Activated naive CD8-positive, alpha-beta T cell treated with anti-CD3 and anti-CD28 coated beads for 36 hours (primary cell): ENCODE data around the gene SWAP70. TPM values are rescaled to one million over a fixed set of nuclear protein-coding genes. Genes with fewer than 3 reads are reported as not detected.

Experiments used
- DNase-seq: peaks from one replicate; pipeline ENCODE4 v3.0.0; 2021
- H3K27ac Mint-ChIP-seq: one replicate; pipeline ENCODE4 v1.8.0; 2022; ENCODE audit warnings: mild to moderate bottlenecking, moderate library complexity, mixed read lengths
- H3K27me3 Mint-ChIP-seq: one replicate; pipeline ENCODE4 v1.8.0; 2022; ENCODE audit warnings: mild to moderate bottlenecking, mixed read lengths
- H3K36me3 Mint-ChIP-seq: one replicate; pipeline ENCODE4 v1.8.0; 2021; ENCODE audit warnings: mild to moderate bottlenecking, mixed read lengths
- H3K4me1 Mint-ChIP-seq: one replicate; pipeline ENCODE4 v1.8.0; 2021; ENCODE audit warnings: mixed read lengths
- H3K4me3 Mint-ChIP-seq: one replicate; pipeline ENCODE4 v1.8.0; 2022; ENCODE audit warnings: mild to moderate bottlenecking, moderate library complexity, mixed read lengths
- H3K9me3 Mint-ChIP-seq: one replicate; pipeline ENCODE4 v1.8.0; 2022; ENCODE audit warnings: mixed read lengths
- total RNA-seq, 2 experiments: library from RNA; stranded (reverse); gene quantifications; one replicate each; pipeline ENCODE4 v1.2.3, GENCODE V29; 2021

Gene SWAP70
- total RNA-seq, 2 experiments from 2014 or later: 10.0 to 10.9 TPM

DNA sequence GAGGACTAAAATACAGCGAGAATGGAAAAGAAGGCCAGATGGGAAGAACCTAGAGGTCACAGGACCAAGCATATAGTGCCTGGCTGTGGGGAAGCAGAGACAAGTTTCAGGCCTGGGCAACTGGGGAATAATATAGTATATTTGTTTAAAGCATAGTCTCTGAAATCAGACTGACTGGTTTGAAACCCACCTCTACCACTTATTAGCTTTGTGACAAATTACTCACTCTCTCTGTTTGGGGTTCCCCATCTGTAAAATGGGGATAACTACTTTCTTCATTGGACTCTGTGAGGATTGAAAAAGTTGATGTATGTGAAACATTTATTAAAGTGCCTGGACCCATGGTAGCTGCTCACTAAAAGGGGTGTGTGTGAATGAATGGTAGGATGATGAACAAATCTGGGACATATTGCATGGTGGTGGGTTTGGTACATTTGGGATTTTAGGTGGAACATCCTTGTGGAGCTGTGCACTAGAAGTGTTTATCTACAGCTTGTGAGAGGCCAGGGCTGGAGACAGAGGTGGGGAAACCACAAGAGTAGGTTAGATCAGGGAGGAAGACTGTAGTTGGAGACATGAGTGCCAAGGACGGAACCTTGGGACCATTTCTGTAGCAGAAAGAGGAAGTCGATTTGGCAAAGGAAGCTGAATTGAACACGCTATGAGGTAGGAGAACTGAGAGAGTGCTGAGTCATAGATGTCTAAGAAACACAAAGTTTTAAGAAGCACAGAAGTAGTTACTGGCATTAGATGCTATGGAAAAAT lies 52.6 kb downstream of the SWAP70 start:
- Mint-ChIP-seq H3K4me3 (no peak overlapping the region), H3K4me1 (peaks cover 20% of the 10 kb centered on the region), H3K27me3 (no peaks in the 10 kb centered on the region), H3K36me3 (peaks cover 21% of the 10 kb centered on the region), H3K9me3 (peaks cover 7% of the 10 kb centered on the region), H3K27ac (peak overlapping the region; percentile 25)
- DNase-seq: no peak

DNA sequence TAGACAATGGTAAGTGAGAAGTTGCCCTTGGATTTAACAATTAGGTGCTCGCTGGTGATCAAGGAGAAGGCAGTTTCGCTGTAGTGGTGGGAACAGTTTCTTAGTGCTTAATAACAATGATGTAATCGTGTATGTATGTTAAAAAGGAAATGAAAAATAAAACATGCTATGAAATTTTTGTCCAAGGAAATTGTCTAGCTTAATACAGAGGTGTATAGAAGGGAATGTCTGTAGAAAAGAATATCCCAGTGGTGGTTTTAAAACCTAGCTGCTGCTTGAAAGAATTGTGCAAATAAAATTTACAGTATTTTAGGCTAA lies 53.1 kb downstream of the SWAP70 start:
- peaks cover 20% of the 10 kb centered on the region for H3K4me1 Mint-ChIP-seq
- no peaks in the 10 kb centered on the region for H3K27me3 Mint-ChIP-seq
- H3K9me3 Mint-ChIP-seq: peaks cover 7% of the 10 kb centered on the region
- no peak for DNase-seq
- H3K36me3 Mint-ChIP-seq: peaks cover 21% of the 10 kb centered on the region
- H3K4me3 Mint-ChIP-seq: no peak overlapping the region
- peak overlapping the region; percentile 25 for H3K27ac Mint-ChIP-seq

GRCh38 chr11:9717719-9718118 lies 53.8 kb downstream of the SWAP70 start:
- Mint-ChIP-seq H3K4me3 (no peak overlapping the region), H3K27ac (no peak overlapping the region), H3K9me3 (peaks cover 7% of the 10 kb centered on the region), H3K4me1 (peaks cover 20% of the 10 kb centered on the region), H3K36me3 (peaks cover 21% of the 10 kb centered on the region), H3K27me3 (no peaks in the 10 kb centered on the region)
- DNase-seq: no peak

DNA sequence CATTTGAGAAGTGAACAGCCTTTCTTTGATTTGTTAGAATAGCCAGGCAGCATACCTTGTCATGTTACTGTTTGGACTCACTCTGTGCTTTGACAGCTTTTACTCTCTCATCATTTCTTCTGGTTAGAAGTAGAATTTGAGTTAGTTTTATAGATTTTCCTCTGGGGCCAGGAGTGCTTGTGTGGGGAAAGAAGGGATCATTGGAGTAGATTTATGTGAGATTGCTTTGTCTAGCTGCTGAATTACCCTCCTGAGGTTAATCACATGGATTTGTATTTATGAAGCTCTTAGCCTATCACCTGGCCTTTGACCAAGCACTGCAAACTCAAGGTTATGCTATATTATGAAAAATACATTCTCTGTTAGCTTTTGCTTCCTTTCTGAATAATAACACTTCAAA lies 54.3 kb downstream of the SWAP70 start:
- no peak for DNase-seq
- Mint-ChIP-seq H3K36me3 (peaks cover 21% of the 10 kb centered on the region), H3K9me3 (peaks cover 7% of the 10 kb centered on the region), H3K4me3 (no peak overlapping the region), H3K27me3 (no peaks in the 10 kb centered on the region), H3K27ac (no peak overlapping the region), H3K4me1 (peaks cover 20% of the 10 kb centered on the region)

DNA sequence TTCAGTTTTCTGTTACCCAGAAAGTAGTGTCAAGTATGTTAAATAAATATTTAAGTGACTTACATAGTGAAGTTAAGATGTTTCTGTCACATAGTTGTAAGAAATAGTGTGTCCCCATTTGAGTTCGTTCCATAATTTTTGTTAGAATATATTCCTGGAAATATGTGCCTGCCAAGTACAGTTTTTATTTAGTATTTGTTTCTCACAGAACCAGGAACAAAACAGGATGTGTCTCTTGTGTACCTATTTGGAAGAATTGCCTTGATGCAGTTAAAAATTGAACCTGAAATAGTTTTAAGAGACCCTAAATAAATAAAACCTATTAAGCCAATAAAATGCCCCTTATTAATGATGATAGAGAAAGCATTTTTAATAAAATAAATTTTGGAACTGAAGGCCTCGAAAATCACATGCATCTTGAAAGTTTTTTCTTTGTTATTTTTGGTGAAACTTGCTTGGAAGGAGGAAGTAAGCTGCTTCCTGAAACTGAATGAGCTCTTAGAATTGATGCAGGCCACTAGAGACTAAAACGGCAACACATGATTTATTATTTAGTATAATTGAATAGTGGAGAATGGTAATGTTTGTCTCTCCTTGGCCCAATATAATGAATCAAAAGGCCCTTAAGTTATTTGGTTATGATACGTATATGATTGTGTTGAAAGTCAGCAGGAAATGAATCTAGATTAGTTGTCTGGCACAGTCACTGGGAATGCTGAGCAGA lies 55.9 kb downstream of the SWAP70 start:
- H3K27ac Mint-ChIP-seq: peak overlapping the region; percentile 14

DNA sequence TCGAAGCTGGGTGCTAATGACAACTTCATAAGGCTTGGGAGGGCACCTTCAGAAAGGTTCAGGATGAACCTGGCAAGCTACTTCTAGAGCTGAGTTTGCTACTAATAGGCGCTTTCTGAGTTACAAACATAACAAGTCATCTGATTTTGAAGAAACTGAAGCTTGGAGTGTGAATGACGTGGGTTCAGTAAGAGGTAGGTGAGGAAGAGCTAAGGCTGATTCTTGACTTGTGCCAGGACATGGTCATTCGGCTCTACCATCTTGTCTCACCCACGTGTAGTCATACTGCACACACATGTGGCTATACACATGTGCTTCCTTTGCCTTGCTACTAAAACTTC lies 56.4 kb downstream of the SWAP70 start:
- H3K27me3 Mint-ChIP-seq: no peaks in the 10 kb centered on the region
- peaks cover 5% of the 10 kb centered on the region for H3K9me3 Mint-ChIP-seq
- H3K4me1 Mint-ChIP-seq: peaks cover 20% of the 10 kb centered on the region
- no peak for DNase-seq
- H3K4me3 Mint-ChIP-seq: no peak overlapping the region
- H3K27ac Mint-ChIP-seq: peak overlapping the region; percentile 14
- H3K36me3 Mint-ChIP-seq: peaks cover 18% of the 10 kb centered on the region

More for the DNA sequence above, 55.9 kb downstream of the SWAP70 start:
- Mint-ChIP-seq H3K36me3 (peaks cover 18% of the 10 kb centered on the region), H3K9me3 (peaks cover 5% of the 10 kb centered on the region), H3K27me3 (no peaks in the 10 kb centered on the region), H3K4me1 (peaks cover 20% of the 10 kb centered on the region), H3K4me3 (no peak overlapping the region)
- DNase-seq: no peak

DNA sequence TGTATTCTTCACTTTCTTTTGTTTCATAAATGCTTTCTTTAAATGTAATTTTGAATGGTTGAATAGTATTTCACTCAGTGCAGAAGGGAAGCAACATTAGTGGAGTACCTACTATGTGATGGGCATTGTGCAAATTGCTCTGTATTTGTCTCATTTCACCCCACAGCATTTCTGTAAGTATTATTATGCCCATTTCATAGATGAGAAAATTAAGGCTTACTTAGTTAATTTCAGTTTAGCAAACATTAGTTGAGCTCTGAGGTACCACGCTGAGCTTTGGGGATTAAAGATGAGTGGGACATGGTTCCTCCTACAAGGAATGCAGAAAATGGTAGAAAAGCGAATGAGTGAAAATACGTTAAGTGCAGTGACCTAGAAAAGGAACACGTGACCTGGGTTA lies 58.1 kb downstream of the SWAP70 start:
- H3K4me1 Mint-ChIP-seq: peaks cover 13% of the 10 kb centered on the region
- H3K4me3 Mint-ChIP-seq: no peak overlapping the region
- no peak for DNase-seq
- H3K9me3 Mint-ChIP-seq: peaks cover 2% of the 10 kb centered on the region
- H3K36me3 Mint-ChIP-seq: peaks cover 3% of the 10 kb centered on the region
- H3K27ac Mint-ChIP-seq: no peak overlapping the region
- H3K27me3 Mint-ChIP-seq: peaks cover 3% of the 10 kb centered on the region

- Mint-ChIP-seq H3K36me3 (peaks cover 2% of the 10 kb centered on the region), H3K4me3 (no peak overlapping the region), H3K9me3 (peaks cover 2% of the 10 kb centered on the region), H3K4me1 (peaks cover 9% of the 10 kb centered on the region), H3K27me3 (peaks cover 3% of the 10 kb centered on the region), H3K27ac (no peak overlapping the region)
- DNase-seq: no peak
These were observed 59.0 kb downstream of the SWAP70 start for GRCh38 chr11:9722893-9723292.

- Mint-ChIP-seq H3K9me3 (no peaks in the 10 kb centered on the region), H3K27ac (no peak overlapping the region), H3K27me3 (peaks cover 3% of the 10 kb centered on the region), H3K4me3 (no peak overlapping the region), H3K4me1 (peaks cover 2% of the 10 kb centered on the region), H3K36me3 (no peaks in the 10 kb centered on the region)
- DNase-seq: no peak
These were observed 62.6 kb downstream of the SWAP70 start for GRCh38 chr11:9726321-9727022.

DNA sequence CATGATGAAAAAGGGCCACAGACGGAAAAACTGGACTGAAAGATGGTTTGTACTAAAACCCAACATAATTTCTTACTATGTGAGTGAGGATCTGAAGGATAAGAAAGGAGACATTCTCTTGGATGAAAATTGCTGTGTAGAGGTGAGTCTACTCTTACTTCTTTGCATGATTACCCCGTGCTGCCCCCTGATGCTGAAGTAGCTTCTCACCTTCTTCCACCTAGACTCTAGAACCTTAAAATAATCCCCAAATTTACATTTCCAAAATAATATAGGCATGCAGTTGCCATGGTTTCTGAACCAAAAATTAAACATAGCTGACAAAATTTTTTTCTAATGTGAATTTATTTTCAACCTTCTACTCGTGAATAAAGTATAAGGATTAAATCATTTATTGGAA lies 64.2 kb downstream of the SWAP70 start:
- no peaks in the 10 kb centered on the region for H3K9me3 Mint-ChIP-seq
- peaks cover 2% of the 10 kb centered on the region for H3K4me1 Mint-ChIP-seq
- H3K27ac Mint-ChIP-seq: no peak overlapping the region
- no peaks in the 10 kb centered on the region for H3K36me3 Mint-ChIP-seq
- peaks cover 3% of the 10 kb centered on the region for H3K27me3 Mint-ChIP-seq
- no peak for DNase-seq
- no peak overlapping the region for H3K4me3 Mint-ChIP-seq

- Mint-ChIP-seq H3K4me1 (peaks cover 2% of the 10 kb centered on the region), H3K4me3 (no peak overlapping the region), H3K27me3 (peaks cover 3% of the 10 kb centered on the region), H3K36me3 (peaks cover 10% of the 10 kb centered on the region), H3K27ac (no peak overlapping the region), H3K9me3 (peaks cover 8% of the 10 kb centered on the region)
- DNase-seq: no peak
These were observed 67.4 kb downstream of the SWAP70 start for GRCh38 chr11:9731256-9731655.

- Mint-ChIP-seq H3K27ac (no peak overlapping the region), H3K4me1 (no peaks in the 10 kb centered on the region), H3K36me3 (peaks cover 17% of the 10 kb centered on the region)
These were observed 68.6 kb downstream of the SWAP70 start for GRCh38 chr11:9732453-9732852.

DNA sequence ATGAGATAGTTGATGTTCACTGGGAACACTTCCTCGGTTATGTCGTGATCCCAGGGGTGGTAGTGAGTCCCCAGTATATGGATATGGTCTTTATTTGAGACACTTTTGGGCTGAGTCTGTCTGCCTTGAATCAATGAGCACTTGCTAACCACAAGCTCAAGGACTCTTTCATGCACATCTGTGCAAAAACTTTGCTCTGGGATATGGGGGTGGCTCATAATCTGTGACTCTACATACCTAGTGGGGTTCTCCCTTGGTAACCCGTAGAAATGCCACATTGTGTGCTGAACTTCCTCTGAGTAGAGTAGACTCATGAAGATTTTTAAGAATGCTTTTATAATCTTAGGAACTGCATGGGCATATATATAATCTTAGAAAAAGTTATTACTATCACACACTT lies 69.3 kb downstream of the SWAP70 start:
- Mint-ChIP-seq H3K27ac (no peak overlapping the region), H3K9me3 (peaks cover 13% of the 10 kb centered on the region), H3K27me3 (no peaks in the 10 kb centered on the region), H3K36me3 (peaks cover 17% of the 10 kb centered on the region), H3K4me3 (no peak overlapping the region), H3K4me1 (no peaks in the 10 kb centered on the region)
- DNase-seq: no peak

More at GRCh38 chr11:9732453-9732852, 68.6 kb downstream of the SWAP70 start:
- peaks cover 13% of the 10 kb centered on the region for H3K9me3 Mint-ChIP-seq
- DNase-seq: no peak
- H3K4me3 Mint-ChIP-seq: no peak overlapping the region
- H3K27me3 Mint-ChIP-seq: no peaks in the 10 kb centered on the region

DNA sequence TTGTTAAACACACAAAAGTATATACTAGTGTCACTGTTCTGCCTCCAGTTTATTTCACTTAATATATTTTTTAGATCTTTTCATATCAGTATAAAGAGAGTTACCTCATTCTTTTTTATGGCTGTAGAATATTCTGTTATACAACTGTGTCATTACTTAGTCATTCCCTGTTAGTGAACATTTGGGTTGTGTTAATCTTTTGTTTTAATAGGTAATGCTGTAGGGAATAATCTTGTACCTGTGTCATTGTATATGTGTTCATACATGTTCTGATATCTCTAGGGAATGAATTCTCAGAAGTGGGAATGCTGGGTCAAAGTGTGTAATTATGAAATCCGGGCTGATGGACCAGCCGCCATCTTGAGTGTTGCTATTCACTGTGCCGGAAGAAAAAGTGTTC lies 71.4 kb downstream of the SWAP70 start:
- Mint-ChIP-seq H3K27ac (no peak overlapping the region), H3K36me3 (peaks cover 21% of the 10 kb centered on the region), H3K4me1 (peaks cover 2% of the 10 kb centered on the region), H3K9me3 (peaks cover 13% of the 10 kb centered on the region), H3K4me3 (no peak overlapping the region), H3K27me3 (no peaks in the 10 kb centered on the region)
- no peak for DNase-seq

DNA sequence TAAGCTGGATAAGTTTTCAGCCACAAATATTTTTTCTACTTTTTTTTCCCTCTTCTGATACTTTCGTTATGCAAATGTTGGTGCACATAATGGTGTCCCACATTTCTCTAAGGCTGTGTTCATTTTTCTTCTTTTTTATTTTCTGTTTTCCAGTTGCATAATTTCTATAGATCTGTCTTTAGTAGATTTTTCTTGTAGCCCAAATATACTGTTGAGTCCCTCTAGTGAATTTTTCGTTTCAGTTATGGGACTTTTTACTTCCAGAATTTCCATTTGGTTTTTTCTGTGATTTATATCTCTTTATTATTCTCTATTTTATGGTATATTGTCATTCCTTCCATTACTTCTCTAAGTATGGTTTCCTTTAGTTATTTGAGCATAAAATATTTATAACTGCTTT lies 72.0 kb downstream of the SWAP70 start:
- peaks cover 13% of the 10 kb centered on the region for H3K9me3 Mint-ChIP-seq
- H3K36me3 Mint-ChIP-seq: peaks cover 24% of the 10 kb centered on the region
- no peak overlapping the region for H3K27ac Mint-ChIP-seq
- H3K4me3 Mint-ChIP-seq: no peak overlapping the region
- H3K27me3 Mint-ChIP-seq: no peaks in the 10 kb centered on the region
- DNase-seq: no peak
- peaks cover 2% of the 10 kb centered on the region for H3K4me1 Mint-ChIP-seq
